Glutamatergic neuron (in vitro differentiated cells): ENCODE measurements around the gene KLF16. TPM values are rescaled to one million over a fixed set of nuclear protein-coding genes. Genes with fewer than 3 reads are reported as not detected.

Source experiments
- DNase-seq: peaks from one replicate; pipeline ENCODE4 v3.0.0; 2022
- H3K27ac Mint-ChIP-seq: one replicate; pipeline ENCODE4 v1.8.0; 2020; ENCODE audit warnings: mild to moderate bottlenecking, mixed read lengths, inconsistent platforms; ENCODE audit not compliant: unreplicated experiment
- H3K27me3 Mint-ChIP-seq: one replicate; pipeline ENCODE4 v1.8.0; 2020; ENCODE audit warnings: mild to moderate bottlenecking, moderate library complexity, mixed read lengths, inconsistent platforms; ENCODE audit not compliant: unreplicated experiment
- H3K36me3 Mint-ChIP-seq: one replicate; pipeline ENCODE4 v1.8.0; 2020; ENCODE audit warnings: mild to moderate bottlenecking, mixed read lengths, inconsistent platforms; ENCODE audit not compliant: unreplicated experiment
- H3K4me1 Mint-ChIP-seq: one replicate; pipeline ENCODE4 v1.8.0; 2020; ENCODE audit warnings: mild to moderate bottlenecking, low read depth, mixed read lengths, inconsistent platforms; ENCODE audit not compliant: unreplicated experiment
- H3K4me3 Mint-ChIP-seq: one replicate; pipeline ENCODE4 v1.8.0; 2020; ENCODE audit warnings: mild to moderate bottlenecking, mixed read lengths, inconsistent platforms; ENCODE audit not compliant: unreplicated experiment
- H3K9me3 Mint-ChIP-seq: one replicate; pipeline ENCODE4 v1.8.0; 2020; ENCODE audit warnings: mild to moderate bottlenecking, moderate library complexity, mixed read lengths, inconsistent platforms; ENCODE audit not compliant: unreplicated experiment
- total RNA-seq: library from RNA; stranded (reverse); fragmentation: NEBNext Ultra II Directional; extraction: Animal tissue kit (Norgen Biotek cat#: 25700); gene quantifications from one replicate; pipeline ENCODE4 v1.2.1, GENCODE V29; 2021; ENCODE audit not compliant: unreplicated experiment
- TF ChIP-seq, protein P1 (sequence below): fragments of 200-600 bp; sonication (generic); IDR thresholded peaks from one replicate; pipeline ENCODE4 v1.5.0; 2021; ENCODE audit not compliant: partially characterized antibody, unreplicated experiment

KLF16 gene
- total RNA-seq, 1 donor from 2014 or later, result 30.6 TPM

DNA sequence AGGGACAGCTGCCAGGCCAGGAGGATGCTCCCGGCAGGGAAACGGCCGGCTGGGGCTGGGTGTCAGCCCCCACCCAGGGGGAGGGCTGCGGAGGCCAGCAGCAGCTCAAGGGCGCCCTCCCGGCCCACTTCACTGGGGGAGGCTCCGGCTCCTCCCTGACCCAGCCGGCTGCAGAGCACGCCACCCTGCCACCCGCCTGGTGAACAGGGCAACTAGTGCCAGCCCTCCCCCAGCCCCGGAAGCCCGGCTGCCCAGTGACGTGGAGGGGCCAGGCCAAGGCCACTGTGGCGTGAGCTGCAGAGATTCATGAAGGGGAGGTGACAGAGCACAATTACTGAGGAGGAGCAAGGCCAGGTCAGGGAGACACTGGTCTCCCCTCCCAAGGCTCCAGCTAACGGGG lies 29.8 kb downstream of the KLF16 start:
- no peak overlapping the region for H3K27ac Mint-ChIP-seq
- peaks cover 1% of the 10 kb centered on the region for H3K9me3 Mint-ChIP-seq
- no peak for DNase-seq
- no peaks in the 10 kb centered on the region for H3K36me3 Mint-ChIP-seq
- H3K4me3 Mint-ChIP-seq, result no peak overlapping the region
- TF ChIP-seq, protein P1, sequence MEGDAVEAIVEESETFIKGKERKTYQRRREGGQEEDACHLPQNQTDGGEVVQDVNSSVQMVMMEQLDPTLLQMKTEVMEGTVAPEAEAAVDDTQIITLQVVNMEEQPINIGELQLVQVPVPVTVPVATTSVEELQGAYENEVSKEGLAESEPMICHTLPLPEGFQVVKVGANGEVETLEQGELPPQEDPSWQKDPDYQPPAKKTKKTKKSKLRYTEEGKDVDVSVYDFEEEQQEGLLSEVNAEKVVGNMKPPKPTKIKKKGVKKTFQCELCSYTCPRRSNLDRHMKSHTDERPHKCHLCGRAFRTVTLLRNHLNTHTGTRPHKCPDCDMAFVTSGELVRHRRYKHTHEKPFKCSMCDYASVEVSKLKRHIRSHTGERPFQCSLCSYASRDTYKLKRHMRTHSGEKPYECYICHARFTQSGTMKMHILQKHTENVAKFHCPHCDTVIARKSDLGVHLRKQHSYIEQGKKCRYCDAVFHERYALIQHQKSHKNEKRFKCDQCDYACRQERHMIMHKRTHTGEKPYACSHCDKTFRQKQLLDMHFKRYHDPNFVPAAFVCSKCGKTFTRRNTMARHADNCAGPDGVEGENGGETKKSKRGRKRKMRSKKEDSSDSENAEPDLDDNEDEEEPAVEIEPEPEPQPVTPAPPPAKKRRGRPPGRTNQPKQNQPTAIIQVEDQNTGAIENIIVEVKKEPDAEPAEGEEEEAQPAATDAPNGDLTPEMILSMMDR, result no peak
- H3K4me1 Mint-ChIP-seq, result peaks cover 29% of the 10 kb centered on the region
- H3K27me3 Mint-ChIP-seq, result peaks cover 7% of the 10 kb centered on the region

DNA sequence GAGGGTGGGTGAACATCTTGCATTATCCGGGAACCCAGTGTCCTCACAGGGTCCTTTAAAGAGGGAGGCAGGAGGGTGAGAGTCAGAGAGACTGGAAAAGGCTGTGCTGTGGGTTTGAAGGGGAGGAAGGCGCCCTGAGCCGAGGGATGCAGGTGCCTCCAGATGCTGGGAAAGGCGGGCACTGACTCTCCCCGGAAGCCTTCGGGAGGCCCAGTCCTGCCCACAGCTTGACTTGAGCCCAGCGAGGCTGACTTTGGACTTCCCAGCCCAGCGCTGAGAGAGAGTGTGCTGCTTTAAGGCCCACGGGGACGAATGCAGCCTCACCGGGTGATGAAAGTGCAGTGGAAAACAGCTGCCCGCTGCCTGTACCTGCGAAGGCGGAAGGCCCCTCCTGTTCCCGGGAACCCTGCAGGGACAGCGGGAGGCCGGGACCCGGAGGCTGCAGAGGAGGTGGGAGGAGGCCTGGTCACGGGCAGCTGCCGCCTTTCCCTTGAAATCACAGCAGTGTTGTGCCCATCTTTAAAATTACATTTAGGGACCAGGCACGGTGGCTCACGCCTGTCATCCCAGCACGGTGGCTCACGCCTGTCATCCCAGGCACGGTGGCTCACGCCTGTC lies 31.2 kb downstream of the KLF16 start:
- H3K27ac Mint-ChIP-seq, result peak overlapping the region; percentile 43
- H3K9me3 Mint-ChIP-seq, result peaks cover 1% of the 10 kb centered on the region

DNA sequence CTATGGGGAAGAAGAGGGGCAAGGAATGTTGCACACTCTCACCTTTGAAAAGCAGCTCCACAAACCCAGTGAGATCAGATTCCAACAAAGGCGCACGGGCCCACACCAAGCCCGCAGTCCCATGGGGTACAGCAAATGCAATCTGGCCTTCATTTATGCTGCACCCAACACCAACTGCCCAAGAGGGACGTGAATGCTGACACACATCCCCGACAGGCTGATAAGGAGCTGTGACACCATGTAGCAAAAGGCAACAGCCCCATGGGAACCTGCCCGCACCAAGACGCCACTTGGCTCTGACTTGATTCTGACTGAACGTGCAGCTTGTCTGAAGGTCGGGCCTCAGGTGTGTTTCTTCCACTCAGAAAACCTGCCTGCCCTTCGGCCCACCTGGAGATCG lies 32.4 kb downstream of the KLF16 start:
- DNase-seq, result no peak
- H3K4me1 Mint-ChIP-seq, result peaks cover 24% of the 10 kb centered on the region
- H3K9me3 Mint-ChIP-seq, result peaks cover under 1% of the 10 kb centered on the region
- H3K27me3 Mint-ChIP-seq, result peaks cover 5% of the 10 kb centered on the region
- peak overlapping the region; percentile 6 for H3K4me3 Mint-ChIP-seq
- H3K36me3 Mint-ChIP-seq, result no peaks in the 10 kb centered on the region
- TF ChIP-seq, protein P1, result no peak
- H3K27ac Mint-ChIP-seq, result peak overlapping the region; percentile 17

More for the DNA sequence above, 31.2 kb downstream of the KLF16 start:
- peaks cover 27% of the 10 kb centered on the region for H3K4me1 Mint-ChIP-seq
- H3K27me3 Mint-ChIP-seq, result peaks cover 5% of the 10 kb centered on the region
- TF ChIP-seq, protein P1, result no peak
- DNase-seq, result no peak
- no peak overlapping the region for H3K4me3 Mint-ChIP-seq
- no peaks in the 10 kb centered on the region for H3K36me3 Mint-ChIP-seq

- Mint-ChIP-seq H3K9me3 (no peaks in the 10 kb centered on the region), H3K36me3 (no peaks in the 10 kb centered on the region), H3K4me3 (peak overlapping the region; percentile 6), H3K27ac (no peak overlapping the region), H3K27me3 (peaks cover 2% of the 10 kb centered on the region), H3K4me1 (peaks cover 26% of the 10 kb centered on the region)
- TF ChIP-seq, protein P1, result no peak
- no peak for DNase-seq
Measured at GRCh38 chr19:1830568-1830967, 32.8 kb downstream of the KLF16 start.

DNA sequence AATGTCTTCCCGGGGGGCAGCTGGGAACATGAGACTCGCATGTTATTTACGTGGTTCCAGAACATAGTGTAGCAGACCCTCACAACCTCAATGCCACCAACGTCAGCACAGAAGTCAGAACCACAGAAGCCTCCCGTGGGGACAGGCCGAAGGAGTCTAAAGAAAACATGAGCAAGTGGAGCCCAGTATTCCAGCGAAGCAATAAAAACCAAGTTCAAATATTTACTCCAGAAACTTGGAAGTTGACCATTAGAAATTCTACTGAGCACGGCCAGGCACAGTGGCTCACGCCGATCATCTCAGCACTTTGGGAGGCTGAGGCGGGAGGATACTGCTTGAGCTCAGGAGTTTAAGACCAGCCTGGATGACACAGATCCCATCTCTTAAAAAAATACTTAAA lies 33.4 kb downstream of the KLF16 start:
- no peak for DNase-seq
- H3K27ac Mint-ChIP-seq, result no peak overlapping the region
- TF ChIP-seq, protein P1, result no peak
- H3K27me3 Mint-ChIP-seq, result peaks cover 2% of the 10 kb centered on the region
- peaks cover 1% of the 10 kb centered on the region for H3K9me3 Mint-ChIP-seq
- peaks cover 26% of the 10 kb centered on the region for H3K4me1 Mint-ChIP-seq
- H3K36me3 Mint-ChIP-seq, result no peaks in the 10 kb centered on the region
- no peak overlapping the region for H3K4me3 Mint-ChIP-seq
